C4-2B (cell line): ENCODE data around the gene SCLT1.

Experiments
- CTCF ChIP-seq: fragments of 450-650 bp; conservative IDR thresholded peaks from 2 replicates; pipeline ENCODE4 v1.5.1; 2017; ENCODE audit warnings: mild to moderate bottlenecking
- ZFX ChIP-seq: fragments of 450-650 bp; IDR thresholded peaks from 2 replicates; pipeline ENCODE4 v1.6.1; 2017

DNA sequence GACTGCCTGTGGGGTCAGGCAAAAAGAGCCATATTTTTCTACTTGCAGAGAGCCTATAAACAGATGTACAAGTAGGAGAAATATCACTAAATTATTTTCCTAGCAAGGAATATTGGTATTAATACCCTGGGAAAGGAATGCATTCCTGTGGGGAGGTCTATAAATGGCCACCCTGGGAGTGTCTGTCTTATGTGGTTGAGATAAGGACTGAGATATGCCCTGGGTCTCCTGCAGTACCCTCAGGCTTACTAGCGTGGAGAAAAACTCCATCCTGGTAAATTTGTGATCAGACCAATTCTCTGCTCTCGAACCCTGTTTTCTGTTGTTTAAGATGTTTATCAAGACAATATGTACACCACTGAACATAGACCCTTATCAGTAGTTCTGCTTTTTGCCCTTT lies 38.0 kb upstream of the SCLT1 start:
- TF ChIP-seq CTCF (no peak), ZFX (no peak)
